IPS-15b (cell line): ENCODE measurements around the gene P2RY1.

Source experiments
- H3K27me3 ChIP-seq: one replicate; pipeline ENCODE4 v1.6.1; 2013; ENCODE audit warnings: low read length; ENCODE audit not compliant: control insufficient read depth, insufficient read depth
- H3K36me3 ChIP-seq: one replicate; pipeline ENCODE4 v1.6.1; 2013; ENCODE audit warnings: low read length; ENCODE audit not compliant: control insufficient read depth, insufficient read depth
- H3K4me1 ChIP-seq: one replicate; pipeline ENCODE4 v1.6.1; 2013; ENCODE audit warnings: mild to moderate bottlenecking, low read length; ENCODE audit not compliant: control insufficient read depth, insufficient read depth
- H3K4me3 ChIP-seq: one replicate; pipeline ENCODE4 v1.5.1; 2013; ENCODE audit warnings: low read depth, low read length
- H3K9ac ChIP-seq: one replicate; pipeline ENCODE4 v1.6.1; 2013; ENCODE audit warnings: low read depth, mild to moderate bottlenecking, low read length
- H3K9me3 ChIP-seq: one replicate; pipeline ENCODE4 v1.6.1; 2013; ENCODE audit warnings: mild to moderate bottlenecking, low read length; ENCODE audit not compliant: control insufficient read depth, insufficient read depth

The P2RY1 gene

DNA sequence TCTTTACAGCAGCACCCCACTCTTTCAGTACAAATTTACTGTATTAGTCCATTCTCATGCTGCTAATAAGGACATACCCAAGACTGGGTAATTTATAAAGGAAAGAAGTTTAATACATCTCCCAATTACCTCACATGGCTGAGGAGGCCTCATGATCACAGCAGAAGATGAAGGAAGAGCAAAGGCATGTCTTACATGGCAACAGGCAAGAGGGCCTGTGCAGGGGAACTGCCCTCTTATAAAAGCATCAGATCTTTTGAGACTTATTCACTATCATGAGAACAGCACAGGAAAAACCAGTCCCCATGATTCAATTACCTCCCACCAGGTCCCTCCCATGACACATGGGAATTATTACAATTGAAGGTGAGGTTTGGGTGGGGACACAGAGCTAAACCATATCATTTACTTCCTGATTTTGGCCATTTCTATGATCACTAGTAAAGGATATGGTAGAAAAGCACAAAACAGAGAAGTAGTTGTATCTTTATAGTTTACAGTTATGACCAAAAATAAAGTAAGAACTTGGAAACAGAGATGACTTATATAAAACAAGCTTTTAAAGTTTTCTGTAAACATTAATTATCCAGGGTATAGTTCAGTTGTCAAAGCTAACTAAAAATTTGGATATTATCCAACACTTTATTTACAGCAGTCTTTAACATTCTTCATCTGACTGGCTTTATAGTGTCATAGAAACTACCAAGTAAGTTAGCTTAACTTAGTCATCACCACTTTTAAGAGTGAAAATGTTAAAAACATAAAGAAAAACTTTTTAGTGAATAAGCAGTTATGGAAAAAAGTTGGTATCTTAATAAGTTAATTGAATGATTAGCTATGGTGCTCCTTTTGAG lies 40.2 kb downstream of the P2RY1 start:
- Histone ChIP-seq H3K4me3 (no peak overlapping the region), H3K36me3 (no peaks in the 10 kb centered on the region), H3K4me1 (no peaks in the 10 kb centered on the region), H3K27me3 (no peaks in the 10 kb centered on the region), H3K9me3 (peaks cover 4% of the 10 kb centered on the region), H3K9ac (no peak overlapping the region)

DNA sequence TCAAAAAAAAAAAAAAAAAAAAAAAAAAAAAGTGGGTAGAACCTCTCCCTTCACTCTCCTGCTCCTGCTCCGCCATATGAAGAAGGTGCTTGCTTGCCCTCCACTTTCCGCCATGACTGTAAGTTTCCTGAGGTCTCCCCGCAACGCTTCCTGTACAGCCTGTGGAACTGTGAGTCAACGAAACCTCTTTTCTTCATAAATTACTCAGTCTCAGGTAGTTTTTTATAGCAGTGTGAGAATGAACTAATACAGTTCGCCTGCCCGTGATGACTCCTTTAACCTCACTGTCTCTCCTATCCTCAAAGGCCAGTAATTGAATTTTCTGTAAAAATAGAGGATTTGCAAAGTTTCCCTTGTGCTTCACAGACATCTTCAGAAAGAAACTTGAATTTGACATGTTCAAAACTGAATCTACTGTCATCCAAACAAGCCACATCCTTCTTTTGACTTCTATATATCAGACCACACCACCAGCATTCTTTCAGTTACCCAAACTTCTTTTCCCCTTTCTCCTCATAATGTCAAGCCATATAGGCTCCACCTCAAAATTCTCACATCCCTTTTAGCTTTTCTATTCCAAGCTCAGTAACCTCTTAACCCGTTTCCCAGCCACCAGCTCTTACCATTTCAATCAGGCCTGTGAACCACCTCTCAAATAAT lies 44.3 kb downstream of the P2RY1 start:
- H3K27me3 ChIP-seq: no peaks in the 10 kb centered on the region
- no peaks in the 10 kb centered on the region for H3K4me1 ChIP-seq
- H3K4me3 ChIP-seq: no peak overlapping the region
- H3K9ac ChIP-seq: no peak overlapping the region
- H3K9me3 ChIP-seq: no peaks in the 10 kb centered on the region
- H3K36me3 ChIP-seq: no peaks in the 10 kb centered on the region

DNA sequence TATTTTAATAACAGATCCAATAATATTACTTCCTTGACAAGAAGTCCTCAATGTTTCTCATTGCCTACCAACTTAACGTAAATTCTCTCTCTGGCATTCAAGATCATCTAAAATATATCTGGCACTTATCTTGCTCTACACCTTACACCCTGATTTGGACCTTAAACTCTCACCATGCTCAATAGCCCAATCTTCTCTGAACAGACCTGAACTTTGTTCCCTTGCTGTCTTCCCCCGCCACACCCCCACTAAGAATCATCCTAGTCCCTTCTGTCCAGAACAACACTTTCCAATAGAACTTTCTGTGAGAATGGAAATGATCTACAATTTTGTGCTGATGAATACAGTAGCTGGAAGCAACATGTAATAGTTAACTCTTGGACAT lies 44.9 kb downstream of the P2RY1 start:
- Histone ChIP-seq H3K4me1 (no peaks in the 10 kb centered on the region), H3K4me3 (no peak overlapping the region), H3K9ac (no peak overlapping the region), H3K9me3 (no peaks in the 10 kb centered on the region), H3K27me3 (no peaks in the 10 kb centered on the region), H3K36me3 (no peaks in the 10 kb centered on the region)

DNA sequence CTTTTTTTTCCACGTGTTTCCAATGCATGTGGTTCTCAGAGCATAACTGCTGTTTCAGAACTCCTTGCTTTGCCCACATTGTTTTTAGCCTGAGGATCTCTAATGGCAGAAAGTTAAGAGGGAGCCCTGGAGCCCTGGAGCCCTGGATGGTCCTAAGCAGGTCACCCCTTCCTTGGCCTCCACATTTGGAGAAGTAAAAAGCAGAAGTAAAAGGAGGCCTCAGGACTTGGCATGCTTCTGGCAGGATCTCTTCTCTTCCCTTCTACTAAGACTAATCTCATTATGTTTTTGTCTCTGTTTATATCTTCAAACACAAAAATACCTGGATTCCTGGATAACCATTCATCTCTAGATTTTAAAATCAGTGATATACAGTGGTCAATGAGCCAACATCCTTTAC lies 50.1 kb downstream of the P2RY1 start:
- H3K9me3 ChIP-seq: no peaks in the 10 kb centered on the region
- H3K36me3 ChIP-seq: no peaks in the 10 kb centered on the region
- no peak overlapping the region for H3K4me3 ChIP-seq
- H3K4me1 ChIP-seq: no peaks in the 10 kb centered on the region
- H3K27me3 ChIP-seq: no peaks in the 10 kb centered on the region
- no peak overlapping the region for H3K9ac ChIP-seq
